Activated CD4-positive, alpha-beta T cell treated with anti-CD3 and anti-CD28 coated beads, Interleukin-2, amount 50 U/mL, for 1 hour (primary cell): Measurements from ENCODE around the gene TPD52L2.

Experiments used
- DNase-seq: peaks from one replicate; pipeline ENCODE4 v3.0.0-alpha.2; 2020

TPD52L2 gene

DNA sequence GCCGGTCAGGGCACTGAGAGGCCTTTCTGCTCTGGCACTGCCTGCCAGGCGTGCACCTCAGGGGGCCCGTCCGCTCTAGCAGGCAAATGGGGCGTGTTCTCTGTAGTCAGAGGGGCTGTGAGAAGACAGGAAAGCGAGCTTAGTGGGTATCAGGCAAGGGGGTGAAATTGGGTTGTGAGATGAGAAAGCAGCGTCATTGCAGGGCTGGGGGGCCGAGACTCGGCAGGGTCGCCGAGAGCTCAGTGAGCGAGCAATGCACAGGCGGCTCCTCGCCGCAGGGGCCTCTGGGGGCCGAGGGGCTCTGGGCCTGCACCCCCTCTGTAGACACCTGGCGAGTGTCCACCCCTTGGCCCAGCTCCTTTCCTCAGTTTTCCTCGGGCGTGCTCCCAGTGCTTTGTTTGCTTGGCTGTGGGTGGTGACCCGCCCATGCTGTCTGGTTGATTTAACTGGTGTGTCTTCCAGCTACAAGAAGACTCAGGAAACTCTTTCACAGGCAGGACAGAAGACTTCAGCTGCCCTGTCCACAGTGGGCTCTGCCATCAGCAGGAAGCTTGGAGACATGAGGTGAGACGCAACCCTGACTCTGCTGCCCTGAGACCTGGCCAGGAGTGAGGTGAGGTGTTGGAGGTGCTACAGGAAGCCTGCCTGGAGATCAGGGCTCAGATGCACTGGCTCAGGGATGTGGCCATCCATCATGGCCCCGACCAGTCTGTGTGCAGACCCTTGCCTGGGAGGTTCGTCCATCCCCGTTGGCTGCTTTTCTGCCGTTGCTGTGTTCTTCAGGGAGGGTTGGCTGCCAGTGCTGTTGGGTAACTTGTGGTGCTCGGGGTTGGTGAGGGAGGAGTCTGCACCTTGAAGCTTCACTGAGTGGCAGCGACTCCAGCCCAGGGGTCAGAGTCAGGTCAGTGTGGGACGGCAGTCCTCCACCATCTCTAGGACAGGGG, 17.5 kb downstream of the TPD52L2 start:
- DNase-seq: no peak

DNA sequence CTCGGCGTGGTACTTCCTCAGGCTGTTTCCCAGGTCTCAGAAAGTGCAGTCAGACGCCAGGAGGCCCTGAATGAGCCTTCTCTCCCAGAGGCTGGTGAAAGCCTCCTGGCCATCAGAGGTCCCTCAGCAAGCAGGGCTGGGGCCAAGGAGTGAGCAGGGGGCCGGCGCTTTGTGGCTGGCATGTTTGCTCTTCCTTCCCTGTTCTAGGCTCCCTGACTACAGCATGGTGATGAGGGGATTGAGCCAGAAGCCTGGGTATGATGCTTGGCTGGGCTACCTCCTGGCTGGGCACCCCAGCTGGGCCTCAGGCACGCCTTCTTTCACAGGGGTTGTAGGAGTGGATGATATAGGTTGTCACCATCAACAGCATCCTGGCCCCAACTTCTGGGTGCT, 18.1 kb downstream of the TPD52L2 start:
- no peak for DNase-seq

DNA sequence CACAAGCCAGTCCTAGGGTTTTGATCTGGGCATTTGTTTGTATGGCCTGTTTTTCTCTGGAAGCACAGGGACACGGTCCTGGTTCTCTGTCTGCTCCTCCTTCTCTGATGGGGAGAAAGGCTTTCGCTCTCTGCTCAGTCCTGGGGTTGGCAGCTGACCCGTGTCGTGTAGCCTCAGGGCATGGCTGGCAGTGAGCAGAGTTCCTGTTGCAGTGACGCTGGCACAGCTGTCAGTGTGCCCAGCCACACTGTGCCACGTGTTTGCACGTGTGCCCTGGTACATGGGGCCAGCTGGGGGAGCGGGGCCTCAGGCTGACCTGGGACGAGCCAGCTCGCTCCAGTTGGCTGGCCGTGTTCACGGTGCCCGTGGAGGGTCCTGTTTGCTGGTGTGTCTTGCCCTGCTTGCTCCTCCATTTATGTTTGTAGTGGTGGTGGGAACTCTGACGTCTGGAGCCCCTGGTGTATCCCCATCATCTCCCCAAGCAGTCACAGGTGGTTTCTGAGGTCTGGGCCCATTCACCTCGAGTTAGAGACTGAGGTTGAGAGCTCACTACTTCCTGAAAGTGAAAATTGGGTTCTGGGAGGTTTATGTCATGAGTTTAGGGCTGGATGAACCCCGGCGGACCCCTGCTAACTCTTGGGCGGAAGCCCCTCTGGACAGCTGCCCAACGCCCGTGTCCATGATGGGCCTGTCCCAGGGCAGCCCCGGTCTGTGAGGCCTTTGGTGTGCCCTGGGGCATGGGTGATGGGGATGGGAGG, 19.6 kb downstream of the TPD52L2 start:
- no peak for DNase-seq

DNA sequence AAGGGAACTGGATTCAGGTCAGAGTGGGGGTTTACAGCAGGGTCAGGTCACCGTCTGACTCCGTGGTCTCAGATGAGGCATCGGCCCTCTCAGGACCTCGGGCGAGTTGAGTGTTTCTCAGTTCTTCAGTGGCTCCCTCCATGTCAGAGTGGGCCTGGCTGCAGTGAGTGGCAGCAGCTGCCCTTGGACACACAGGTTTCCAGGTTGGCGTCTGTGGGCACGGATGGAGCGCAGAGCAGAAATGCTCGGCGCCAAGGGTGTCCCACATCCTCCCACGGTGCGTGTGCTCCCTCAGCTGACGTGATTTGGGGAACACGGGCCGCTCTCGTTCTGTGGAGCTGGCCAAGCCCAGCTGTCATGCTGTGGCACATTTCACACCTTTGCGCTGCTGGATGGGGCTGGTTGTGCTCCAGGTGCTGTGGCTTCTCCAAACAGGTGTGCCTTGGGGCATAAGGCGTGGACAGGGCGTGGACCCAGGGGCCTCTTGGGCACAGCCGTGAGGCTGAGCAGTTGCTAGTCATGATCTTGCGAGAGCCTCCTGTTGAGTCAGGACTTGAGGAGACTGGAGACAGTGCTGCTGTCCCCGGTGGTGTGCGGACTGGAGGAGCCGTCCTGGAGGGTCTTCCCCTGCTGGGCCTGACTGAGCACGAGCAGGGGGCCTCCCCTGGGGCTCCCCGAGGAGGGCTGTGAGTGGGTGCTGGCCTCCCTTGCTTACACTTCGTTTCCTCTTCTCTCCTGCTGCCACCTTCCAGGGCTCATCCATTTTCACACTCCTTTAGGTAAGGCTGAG, 20.4 kb downstream of the TPD52L2 start:
- no peak for DNase-seq

DNA sequence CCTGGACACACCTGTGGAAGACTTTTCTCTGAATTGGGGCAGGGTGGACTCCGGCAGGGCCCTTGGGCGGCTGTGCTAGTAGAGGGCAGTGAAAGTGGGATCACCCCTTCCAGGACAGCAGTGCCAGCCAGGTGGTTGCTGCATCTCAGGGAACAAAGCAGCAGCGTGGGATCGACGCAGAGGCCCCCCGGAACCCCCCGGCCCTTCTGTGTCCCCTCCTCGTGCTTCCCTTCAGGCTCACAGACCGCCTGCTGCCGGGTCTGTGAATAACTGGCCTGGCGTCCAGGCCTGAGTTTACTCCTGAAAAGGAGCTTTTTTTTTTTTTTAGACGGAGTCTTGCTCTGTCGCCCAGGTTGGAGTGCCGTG, 21.0 kb downstream of the TPD52L2 start:
- no peak for DNase-seq

DNA sequence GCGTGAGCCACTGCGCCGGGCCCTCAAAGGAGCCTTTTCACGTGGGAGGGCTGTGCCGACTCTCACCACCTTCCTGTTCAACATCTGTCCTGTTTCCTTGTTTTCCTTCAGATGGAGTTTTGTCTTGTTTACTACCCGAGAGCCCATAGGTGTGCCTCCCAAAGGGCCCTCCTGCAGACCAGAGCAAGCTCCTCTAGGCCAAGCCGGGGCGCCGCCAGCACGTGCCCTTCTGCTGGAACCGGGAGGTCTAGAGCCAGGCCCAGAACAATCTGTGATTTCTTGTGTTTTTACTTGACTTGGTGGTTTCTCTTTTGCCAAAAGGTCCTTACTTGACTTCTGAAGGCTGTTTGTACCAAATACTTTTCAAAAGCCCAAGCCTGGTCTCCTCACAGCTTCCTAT, 21.9 kb downstream of the TPD52L2 start:
- no peak for DNase-seq

DNA sequence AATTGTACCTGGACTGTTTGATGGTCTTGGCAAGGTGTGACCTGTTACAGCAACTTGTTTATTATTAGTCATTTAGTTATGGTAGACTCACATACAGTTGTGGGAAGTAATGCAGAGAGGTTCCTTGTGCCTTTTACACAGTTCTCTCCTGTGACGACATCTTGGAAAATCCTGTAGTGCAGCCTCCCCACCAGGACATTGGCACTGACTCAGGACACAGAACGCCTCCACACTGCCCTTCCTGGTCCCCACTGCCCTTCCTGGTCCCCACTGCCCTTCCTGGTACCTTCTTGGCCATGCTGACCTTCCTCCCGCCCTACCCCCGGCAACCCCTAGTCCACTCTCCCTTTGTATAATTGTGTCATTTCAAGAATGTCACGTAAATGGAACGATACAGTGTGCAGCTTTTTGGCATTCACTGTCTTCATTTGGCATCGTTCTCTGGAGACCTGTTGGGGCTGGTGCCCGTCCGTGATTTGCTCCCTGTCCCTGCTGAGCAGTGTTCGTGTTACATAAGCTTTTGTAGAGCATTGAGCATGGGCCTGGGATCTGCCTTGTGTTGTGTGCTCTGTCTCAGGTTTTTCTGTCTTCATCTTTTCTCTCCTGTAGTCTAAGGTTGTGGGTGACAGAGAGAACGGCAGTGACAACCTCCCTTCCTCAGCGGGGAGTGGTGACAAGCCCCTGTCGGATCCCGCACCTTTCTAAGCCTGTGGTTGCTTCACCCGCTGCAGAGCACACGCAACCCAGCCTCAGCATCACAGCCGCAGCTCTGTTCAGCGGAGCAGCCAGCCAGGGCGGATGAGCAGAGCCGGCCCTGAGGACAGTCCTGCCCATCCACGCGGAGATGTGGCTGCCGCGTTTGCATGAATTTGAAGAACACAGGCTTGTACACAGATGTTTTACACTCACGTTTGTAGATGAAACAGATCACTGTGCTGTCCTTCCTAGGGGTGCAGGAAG, 24.5 kb downstream of the TPD52L2 start:
- no peak for DNase-seq

DNA sequence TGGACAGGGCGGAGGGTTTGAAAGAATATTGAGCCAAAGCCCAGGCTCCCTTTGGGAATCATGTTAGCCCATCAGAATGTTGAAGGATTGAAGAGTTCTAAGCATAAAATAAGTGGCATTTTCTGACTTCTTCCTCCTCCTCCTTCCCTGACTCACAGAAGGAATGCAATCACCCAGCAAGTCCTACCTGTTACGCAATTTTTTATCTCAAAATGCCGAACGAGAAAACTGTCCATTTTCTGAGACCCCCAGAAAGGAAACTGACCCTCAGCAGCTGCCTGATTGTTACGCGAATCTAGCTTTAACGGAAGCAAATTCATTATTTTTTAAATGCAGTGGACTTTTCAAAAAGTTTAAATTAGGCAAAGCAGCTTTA, 25.1 kb downstream of the TPD52L2 start:
- no peak for DNase-seq

DNA sequence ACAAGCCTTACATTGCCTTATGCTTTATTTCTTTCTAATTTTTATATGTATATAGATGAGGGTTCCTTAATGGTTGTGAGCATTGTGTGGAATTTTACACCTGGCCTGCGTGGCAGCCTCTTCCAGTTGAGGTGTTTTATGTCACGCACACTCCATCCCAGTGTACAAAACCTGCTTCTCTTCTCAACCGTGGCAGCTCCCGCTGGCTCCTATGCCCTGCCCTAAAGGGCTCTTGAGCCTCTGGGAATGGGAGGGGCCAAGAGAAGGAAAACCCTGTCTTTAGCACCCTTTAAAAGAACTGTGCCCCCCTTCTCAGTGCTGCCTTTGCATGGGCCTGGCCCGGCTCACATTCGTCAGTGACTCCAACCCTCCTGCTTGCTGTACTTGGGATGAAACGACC, 25.5 kb downstream of the TPD52L2 start:
- DNase-seq: no peak

DNA sequence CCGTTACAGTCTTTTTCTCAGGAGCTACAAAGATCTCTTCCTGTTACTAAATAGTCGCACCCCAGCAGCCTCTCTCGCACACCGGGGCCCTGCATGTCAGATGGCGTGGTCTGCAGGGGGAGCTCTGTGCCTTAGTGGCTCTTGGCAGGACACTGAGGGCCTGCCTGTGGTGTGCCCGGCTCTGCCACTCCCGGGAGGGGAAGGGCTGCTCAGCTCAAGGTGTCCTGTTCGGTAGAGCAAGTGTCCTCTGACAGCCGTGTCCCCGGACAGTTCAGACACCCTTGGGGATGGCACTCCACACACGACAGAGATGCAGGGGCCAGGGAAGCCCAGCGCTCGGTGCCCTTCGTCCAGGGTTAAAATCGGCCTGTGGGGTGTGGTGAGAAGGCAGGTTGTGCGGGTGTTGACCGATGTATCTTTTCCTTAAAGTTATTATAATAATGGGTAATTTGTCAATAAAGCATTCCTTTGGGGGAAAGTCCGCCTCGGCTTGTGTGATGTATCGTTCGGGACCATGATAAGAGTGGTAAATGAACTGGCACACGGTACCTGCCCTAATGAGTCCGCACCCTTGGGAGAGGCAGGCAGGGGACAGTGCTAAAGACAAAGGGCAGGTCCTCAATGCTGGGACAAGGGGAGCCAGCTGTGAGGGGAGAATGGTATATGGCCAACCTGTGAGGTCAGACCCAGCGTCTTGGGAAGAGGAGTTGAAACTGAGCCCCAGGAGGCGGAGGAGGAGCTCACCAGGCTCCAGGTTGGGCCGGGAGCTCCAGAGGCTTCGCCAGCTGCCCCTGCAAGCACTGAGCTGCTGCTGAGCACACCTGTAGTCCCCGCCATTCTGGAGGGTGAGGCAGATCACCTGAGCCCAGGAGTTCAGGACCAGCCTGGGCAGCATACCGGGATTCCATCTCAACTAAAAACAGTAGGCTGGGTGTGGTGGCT, 26.3 kb downstream of the TPD52L2 start:
- no peak for DNase-seq

DNA sequence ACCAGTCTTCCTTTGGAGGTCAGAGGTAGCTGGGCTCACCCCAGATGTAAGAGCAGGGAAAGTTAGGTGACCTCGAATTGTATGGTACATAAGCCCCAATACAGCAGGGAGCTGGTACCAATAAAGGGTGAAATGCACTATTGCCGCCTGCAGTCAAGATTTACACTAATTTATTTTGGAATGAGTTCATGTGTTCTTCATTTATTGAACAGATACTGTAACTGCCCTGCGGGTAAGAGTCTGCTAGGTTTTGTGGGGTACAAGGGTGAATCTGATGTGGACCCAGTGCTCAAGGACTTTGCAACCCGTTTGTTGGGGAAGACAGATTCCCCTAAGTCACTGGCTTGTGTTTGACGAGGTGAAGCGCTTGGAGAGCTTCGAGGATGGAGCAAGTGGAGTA, 27.3 kb downstream of the TPD52L2 start:
- DNase-seq: no peak

DNA sequence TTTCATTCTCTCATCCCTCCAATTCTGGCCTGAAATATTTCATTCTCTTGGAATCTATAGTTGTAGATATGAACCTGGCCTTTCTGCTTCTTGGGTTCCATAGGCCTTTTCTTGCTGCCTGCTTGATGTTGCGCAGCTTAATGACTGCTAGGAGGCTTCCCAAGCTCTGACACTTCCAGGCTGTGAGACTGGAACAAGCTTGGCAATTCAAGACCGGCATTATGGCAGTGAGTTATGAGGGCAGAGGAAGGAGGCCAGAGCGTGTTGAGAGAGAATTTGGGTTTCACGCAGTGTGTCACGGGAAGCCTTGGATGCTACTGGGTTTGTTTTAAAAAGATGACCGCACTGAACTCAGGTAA, 28.9 kb downstream of the TPD52L2 start:
- no peak for DNase-seq

DNA sequence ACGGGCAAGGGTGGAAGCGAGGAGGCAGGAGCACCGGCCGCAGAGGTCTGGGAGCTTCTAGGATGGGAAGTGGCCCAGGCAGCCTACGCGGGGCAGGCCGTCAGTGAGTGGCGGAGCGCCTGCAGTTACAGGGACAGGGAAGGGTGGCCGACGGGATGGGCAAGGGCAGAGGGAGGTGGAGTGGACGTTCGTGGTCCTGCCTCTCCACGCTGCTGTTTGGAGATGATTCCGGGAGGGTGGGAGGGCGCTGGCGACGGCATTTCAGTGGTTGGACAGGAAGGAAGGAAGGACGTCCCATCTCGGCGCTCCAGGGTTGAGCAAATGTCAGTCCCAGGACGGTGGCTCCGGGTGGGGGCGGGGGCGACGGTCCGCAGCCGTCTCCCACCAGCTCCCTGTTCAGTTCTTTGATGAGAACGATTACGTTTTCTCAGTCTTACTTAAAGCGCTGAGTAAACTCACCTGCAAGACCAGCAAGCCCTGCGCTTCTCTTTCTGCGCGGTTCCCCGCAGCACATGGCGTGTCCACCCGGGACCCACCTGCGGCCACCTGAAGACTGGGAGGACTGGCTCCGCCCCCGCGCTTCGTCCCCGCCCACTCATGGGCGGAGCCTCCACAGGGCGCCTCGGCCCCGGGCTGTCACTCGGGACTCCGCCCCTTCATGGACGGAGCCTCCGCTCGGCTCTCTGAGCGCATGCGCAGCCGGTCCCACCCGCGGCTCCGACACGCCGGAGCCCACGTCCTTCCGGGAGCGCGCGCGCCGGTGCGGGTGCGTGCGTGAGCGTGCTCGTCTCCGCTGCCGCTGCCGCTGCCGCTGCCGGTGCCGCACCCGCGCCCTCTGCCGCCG, 29.5 kb downstream of the TPD52L2 start, which contains the start of gene DNAJC5:
DNAJC5 (plus strand) TSS at position 769 of the 844 bp plus-strand sequence. CDS start 33,220 bp downstream, outside the sequence.
- peak; percentile 96 for DNase-seq

DNA sequence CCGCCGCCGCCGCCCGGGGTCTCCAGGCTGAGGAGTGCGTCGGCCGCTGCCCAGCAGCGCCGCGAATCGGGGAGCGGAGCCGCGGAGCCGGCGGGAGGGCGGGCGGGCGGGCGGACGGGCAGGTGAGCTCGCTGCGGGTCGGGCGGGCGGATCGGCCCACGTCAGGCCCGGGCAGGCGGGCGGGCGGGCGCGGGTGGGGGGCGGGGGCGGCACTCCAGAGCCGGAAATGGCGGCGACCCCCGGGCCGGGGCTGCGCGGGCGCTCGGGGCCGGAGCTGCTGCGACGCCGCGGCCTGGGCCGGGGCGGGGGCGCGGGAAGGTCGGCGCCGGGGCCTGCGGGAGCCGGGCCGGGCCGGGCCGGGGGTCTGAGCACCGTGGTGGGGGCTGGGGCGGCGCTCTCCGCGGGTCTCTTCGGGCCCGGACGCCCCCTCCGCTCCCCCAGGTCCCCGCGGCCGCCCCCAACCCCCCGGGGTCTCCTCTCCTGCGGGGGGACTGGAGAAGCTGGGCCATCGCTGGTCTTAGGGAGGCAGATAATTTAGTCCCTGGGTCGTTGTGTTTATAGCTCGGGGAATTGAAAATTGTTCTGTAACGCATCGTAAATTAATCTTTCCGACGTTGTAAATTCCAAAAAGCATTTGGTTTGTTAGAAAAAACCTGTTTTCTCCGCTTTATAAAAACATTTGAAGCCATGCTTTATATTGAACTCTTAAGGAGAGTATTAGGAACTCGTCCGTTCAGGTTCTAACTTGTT, 30.3 kb downstream of the TPD52L2 start:
- DNase-seq: no peak

DNA sequence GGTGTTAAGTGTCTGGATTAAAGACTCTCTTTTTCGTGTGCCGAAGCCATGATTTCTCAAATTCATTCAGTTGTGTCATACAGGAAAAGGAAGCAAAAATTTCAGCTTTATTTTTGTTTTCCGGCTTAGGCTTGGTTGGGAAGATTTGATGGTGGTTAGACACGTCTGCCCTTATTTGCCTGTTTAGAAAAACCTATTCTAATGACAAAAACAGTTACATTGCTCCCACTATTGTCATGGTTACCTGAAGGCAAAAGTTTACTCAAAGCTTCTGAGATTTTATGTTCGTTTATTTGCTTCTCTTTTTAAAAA, 30.8 kb downstream of the TPD52L2 start:
- no peak for DNase-seq

DNA sequence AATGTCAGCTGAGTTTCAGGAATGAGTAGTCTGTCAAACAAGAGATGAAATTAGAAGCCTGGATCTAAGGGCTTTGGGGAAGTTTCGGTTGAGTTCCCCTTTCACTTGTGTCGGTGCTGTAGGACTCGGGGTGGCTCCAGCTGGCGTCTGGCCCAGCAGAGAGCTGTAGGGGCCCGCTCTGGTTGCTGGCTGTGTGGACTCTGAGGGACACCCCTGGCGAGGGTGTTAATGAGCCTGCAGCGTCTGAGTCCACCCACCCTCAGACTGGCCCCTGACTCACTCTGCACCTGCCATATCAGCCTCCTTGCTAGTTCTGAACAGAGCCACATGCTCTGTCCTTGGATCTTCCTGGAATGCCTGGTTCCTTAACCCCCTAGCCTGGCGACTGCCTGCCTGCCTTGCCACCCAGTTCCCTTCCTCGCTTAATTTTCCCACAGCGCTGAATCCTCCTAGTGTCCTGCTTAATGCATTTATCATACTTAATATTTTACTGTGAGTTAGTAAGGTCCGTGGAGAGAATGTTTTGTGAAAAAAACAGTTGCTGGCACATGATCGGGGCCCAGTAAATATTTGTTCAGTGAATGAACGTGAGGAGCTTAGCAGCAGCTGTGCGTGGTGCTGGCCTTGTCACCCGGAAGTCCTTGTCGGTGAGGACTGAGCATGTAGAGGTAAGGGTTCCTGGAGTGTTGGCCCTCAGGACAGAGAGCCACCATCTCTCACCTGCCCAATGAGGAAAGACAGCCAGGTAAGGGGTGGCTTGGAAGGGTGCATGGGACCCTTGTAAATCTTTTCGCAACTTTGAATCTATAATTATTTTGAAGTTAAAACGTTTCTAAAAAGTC, 31.4 kb downstream of the TPD52L2 start:
- no peak for DNase-seq

DNA sequence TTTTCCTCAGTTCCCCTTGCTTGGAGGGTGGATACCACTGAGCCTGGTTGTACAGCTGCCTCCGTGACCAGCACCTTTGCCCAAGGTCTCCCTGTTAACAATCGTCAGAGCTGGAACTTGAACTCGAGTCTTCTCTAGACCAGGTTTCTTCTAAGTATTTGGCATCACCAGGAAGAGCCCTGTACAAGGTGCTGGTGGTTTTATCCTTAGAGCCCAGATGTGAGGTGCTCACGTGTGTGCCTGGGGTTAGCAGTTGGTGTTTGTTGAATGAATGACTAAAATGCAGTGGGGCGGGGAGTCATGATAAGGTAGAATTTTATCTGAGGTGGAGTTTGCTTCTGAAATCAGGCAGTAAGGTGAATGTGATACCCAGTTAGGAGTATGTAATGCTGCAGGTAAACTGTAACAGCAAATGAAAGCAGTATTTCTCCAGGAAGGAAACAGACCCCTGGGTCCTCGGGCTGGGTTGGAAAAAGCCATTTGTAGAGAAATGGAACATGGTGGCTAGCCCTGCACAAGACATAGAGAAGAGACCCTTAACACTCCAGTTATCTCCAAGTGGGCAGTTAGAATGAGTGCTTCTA, 33.0 kb downstream of the TPD52L2 start:
- DNase-seq: no peak
